H9 (cell line): ENCODE data around the gene PRKCA. TPM values are rescaled to one million over a fixed set of nuclear protein-coding genes. Genes with fewer than 3 reads are reported as not detected.

Experiments
- DNase-seq: peaks from one replicate; pipeline ENCODE4 v3.0.0-alpha.2; 2017
- H2AFZ ChIP-seq: one replicate; pipeline ENCODE4 v1.6.1; 2013; ENCODE audit warnings: mild to moderate bottlenecking, low read length, control low read depth, moderate library complexity
- H2AK5ac ChIP-seq: 2 replicates; pipeline ENCODE4 v1.6.1; 2013; ENCODE audit warnings: low read length, control low read depth, mixed read lengths; ENCODE audit not compliant: insufficient read length
- H2BK120ac ChIP-seq: one replicate; pipeline ENCODE4 v1.6.1; 2013; ENCODE audit warnings: low read depth, mild to moderate bottlenecking, low read length, control low read depth, inconsistent platforms; ENCODE audit not compliant: poor library complexity, severe bottlenecking
- H2BK12ac ChIP-seq: 2 replicates; pipeline ENCODE4 v1.6.1; 2013; ENCODE audit warnings: low read length, control low read depth, mixed read lengths, low read depth; ENCODE audit not compliant: insufficient read length
- H2BK15ac ChIP-seq: 2 replicates; pipeline ENCODE4 v1.6.1; 2013; ENCODE audit warnings: low read depth, low read length, control low read depth
- H2BK20ac ChIP-seq: one replicate; pipeline ENCODE4 v1.6.1; 2013; ENCODE audit warnings: low read depth, mild to moderate bottlenecking, low read length, control low read depth, inconsistent platforms; ENCODE audit not compliant: poor library complexity, severe bottlenecking
- H2BK5ac ChIP-seq: 2 replicates; pipeline ENCODE4 v1.6.1; 2013; ENCODE audit warnings: low read length, control low read depth, mixed read lengths; ENCODE audit not compliant: insufficient read length
- H3K14ac ChIP-seq: 2 replicates; pipeline ENCODE4 v1.6.1; 2013; ENCODE audit warnings: low read length, control low read depth; ENCODE audit not compliant: insufficient read depth
- H3K18ac ChIP-seq: 2 replicates; pipeline ENCODE4 v1.6.1; 2013; ENCODE audit warnings: low read depth, mild to moderate bottlenecking, mixed read lengths, low read length, control low read depth; ENCODE audit not compliant: insufficient read length
- H3K23ac ChIP-seq: 2 replicates; pipeline ENCODE4 v1.6.1; 2013; ENCODE audit warnings: low read length, control low read depth, mixed read lengths, low read depth; ENCODE audit not compliant: insufficient read length
- H3K23me2 ChIP-seq: 2 replicates; pipeline ENCODE4 v1.6.1; 2013; ENCODE audit warnings: low read depth, mild to moderate bottlenecking, mixed read lengths, low read length, control low read depth; ENCODE audit not compliant: insufficient read length, poor library complexity, severe bottlenecking
- H3K27ac ChIP-seq: 2 replicates; pipeline ENCODE4 v1.5.1; 2013; ENCODE audit warnings: low read length, control low read depth, mixed read lengths, low read depth; ENCODE audit not compliant: insufficient read length
- H3K27me3 ChIP-seq: 2 replicates; pipeline ENCODE4 v1.6.1; 2013; ENCODE audit warnings: low read length, control low read depth, inconsistent platforms; ENCODE audit not compliant: insufficient read depth
- H3K4ac ChIP-seq: 2 replicates; pipeline ENCODE4 v1.6.1; 2013; ENCODE audit warnings: low read depth, mild to moderate bottlenecking, control low read depth, inconsistent platforms, low read length, moderate library complexity
- H3K4me1 ChIP-seq: 2 replicates; pipeline ENCODE4 v1.6.1; 2013; ENCODE audit warnings: low read length, control low read depth, inconsistent platforms; ENCODE audit not compliant: insufficient read depth
- H3K4me2 ChIP-seq: 2 replicates; pipeline ENCODE4 v1.6.1; 2013; ENCODE audit warnings: low read length, control low read depth, mixed read lengths; ENCODE audit not compliant: insufficient read length, insufficient read depth
- H3K56ac ChIP-seq: 2 replicates; pipeline ENCODE4 v1.6.1; 2013; ENCODE audit warnings: low read depth, mild to moderate bottlenecking, mixed read lengths, low read length, control low read depth; ENCODE audit not compliant: insufficient read length
- H3K79me1 ChIP-seq: 2 replicates; pipeline ENCODE4 v1.6.1; 2013; ENCODE audit warnings: low read depth, mild to moderate bottlenecking, moderate library complexity, low read length, control low read depth, inconsistent platforms; ENCODE audit not compliant: insufficient read depth, poor library complexity, severe bottlenecking
- H3K79me2 ChIP-seq: 2 replicates; pipeline ENCODE4 v1.6.1; 2013; ENCODE audit warnings: low read length, control low read depth, inconsistent platforms; ENCODE audit not compliant: insufficient read depth
- H3K9ac ChIP-seq: 2 replicates; pipeline ENCODE4 v1.6.1; 2013; ENCODE audit warnings: low read length, control low read depth, mixed read lengths; ENCODE audit not compliant: insufficient read length; ENCODE audit errors: extremely low read depth
- H3K9me3 ChIP-seq: one replicate; pipeline ENCODE4 v1.6.1; 2013; ENCODE audit warnings: low read depth, low read length, inconsistent platforms; ENCODE audit not compliant: control insufficient read depth
- H3T11ph ChIP-seq: one replicate; pipeline ENCODE4 v1.6.1; 2013; ENCODE audit warnings: mild to moderate bottlenecking, low read length, control low read depth, inconsistent platforms
- H4K20me1 ChIP-seq: one replicate; pipeline ENCODE4 v1.6.1; 2013; ENCODE audit not compliant: control insufficient read depth, insufficient read length, insufficient read depth
- H4K5ac ChIP-seq: 2 replicates; pipeline ENCODE4 v1.6.1; 2013; ENCODE audit warnings: low read depth, mild to moderate bottlenecking, mixed read lengths, low read length, control low read depth; ENCODE audit not compliant: insufficient read length
- H4K8ac ChIP-seq: replicated peaks from 2 replicates; pipeline ENCODE4 v1.6.1; 2013; ENCODE audit warnings: low read length, control low read depth, mixed read lengths, low read depth; ENCODE audit not compliant: insufficient read length
- H4K91ac ChIP-seq: 2 replicates; pipeline ENCODE4 v1.6.1; 2013; ENCODE audit warnings: low read depth, mild to moderate bottlenecking, moderate library complexity, mixed read lengths, low read length, control low read depth; ENCODE audit not compliant: insufficient read length
- H3K27ac Mint-ChIP-seq, 3 experiments: 2 replicates in 2 of 3; 3 replicates in 1 of 3; pipeline ENCODE4 v1.8.0; 2020 to 2021; ENCODE audit warnings: mixed read lengths in 3 of 3, mild to moderate bottlenecking in 1 of 3, moderate library complexity in 1 of 3
- H3K27me3 Mint-ChIP-seq: 2 replicates; pipeline ENCODE4 v1.8.0; 2021; ENCODE audit warnings: low read depth, mild to moderate bottlenecking, moderate library complexity, mixed read lengths
- H3K36me3 Mint-ChIP-seq, 3 experiments: 2 replicates in 2 of 3; 3 replicates in 1 of 3; pipeline ENCODE4 v1.8.0; 2020 to 2021; ENCODE audit warnings: low read depth in 3 of 3, mixed read lengths in 3 of 3; ENCODE audit not compliant: insufficient read depth in 1 of 3
- H3K4me1 Mint-ChIP-seq, 2 experiments: 2 replicates each; pipeline ENCODE4 v1.8.0; 2020; ENCODE audit warnings: mixed read lengths in 2 of 2
- H3K4me3 Mint-ChIP-seq, 2 experiments: 2 replicates in 1 of 2; 3 replicates in 1 of 2; pipeline ENCODE4 v1.8.0; 2020 to 2021; ENCODE audit warnings: mild to moderate bottlenecking in 2 of 2, mixed read lengths in 2 of 2, moderate library complexity in 1 of 2
- H3K9me3 Mint-ChIP-seq, 2 experiments: 2 replicates in 1 of 2; 3 replicates in 1 of 2; pipeline ENCODE4 v1.8.0; 2020; ENCODE audit warnings: mild to moderate bottlenecking in 2 of 2, mixed read lengths in 2 of 2, moderate library complexity in 1 of 2
- CTCF ChIP-seq: fragments of 200-600 bp; sonication (generic); conservative IDR thresholded peaks from 3 replicates; pipeline ENCODE4 v1.8.0; 2021; ENCODE audit warnings: antibody characterized with exemption, mild to moderate bottlenecking
- WGBS: extraction: QIAGEN DNeasy Blood & Tissue Kit; methylation state at CpG from one replicate; pipeline ENCODE4 v1.1.7; 2013; ENCODE audit warnings: missing lambda C conversion rate, low lambda C conversion rate, mixed read lengths; ENCODE audit not compliant: insufficient read length; ENCODE audit errors: extremely low coverage; 5-methylcytosine and 5-hydroxymethylcytosine counted together
- total RNA-seq: library from RNA; stranded (reverse); gene quantifications from 2 replicates; pipeline ENCODE4 v1.2.1, GENCODE V29; 2021

Gene PRKCA
- total RNA-seq, 1 experiment from 2014 or later, result 10.5 TPM

GRCh38 chr17:66720567-66720966 is 418.2 kb downstream of the PRKCA start:
- no peak for DNase-seq
- no peak overlapping the region for H2BK120ac ChIP-seq
- H2BK15ac ChIP-seq, result no peak overlapping the region
- no peak overlapping the region for H4K91ac ChIP-seq
- no peak overlapping the region for H3K18ac ChIP-seq
- no peak overlapping the region for H2AFZ ChIP-seq
- Mint-ChIP-seq H3K36me3 (no peaks in the 10 kb centered on the region; a peak in 1 of 7 replicates), H3K27ac (no peak overlapping the region), H3K4me3 (no peak overlapping the region), H3K27me3 (no peaks in the 10 kb centered on the region), H3K4me1 (peaks cover 52 to 54% of the 10 kb centered on the region in 2 experiments), H3K9me3 (no peaks in the 10 kb centered on the region)
- H4K5ac ChIP-seq, result no peak overlapping the region
- H3K4me2 ChIP-seq, result no peak overlapping the region
- H3K4me1 ChIP-seq, result peaks cover 7% of the 10 kb centered on the region; the same call in 1 of the 2 replicates
- H4K8ac ChIP-seq, result no peak overlapping the region
- H3K9ac ChIP-seq, result no peak overlapping the region
- no peak overlapping the region for H2BK5ac ChIP-seq
- no peak overlapping the region for H3K56ac ChIP-seq
- H2BK20ac ChIP-seq, result no peak overlapping the region
- no peaks in the 10 kb centered on the region for H3K79me1 ChIP-seq
- WGBS, result no CpG with 5 or more reads among the region's 5 CpGs
- no peaks in the 10 kb centered on the region for H3K79me2 ChIP-seq
- H3K23me2 ChIP-seq, result no peaks in the 10 kb centered on the region
- no peak for TF ChIP-seq CTCF
- no peak overlapping the region for H3T11ph ChIP-seq
- H3K23ac ChIP-seq, result no peak overlapping the region
- no peaks in the 10 kb centered on the region for H4K20me1 ChIP-seq
- no peaks in the 10 kb centered on the region for H3K27me3 ChIP-seq
- no peak overlapping the region for H3K27ac ChIP-seq
- H3K14ac ChIP-seq, result no peak overlapping the region
- H3K9me3 ChIP-seq, result no peaks in the 10 kb centered on the region
- no peak overlapping the region for H3K4ac ChIP-seq
- H2BK12ac ChIP-seq, result no peak overlapping the region
- H2AK5ac ChIP-seq, result no peak overlapping the region
